Vagina (tissue), 2 donors: ENCODE data around the gene CERS1. TPM values are rescaled to one million over a fixed set of nuclear protein-coding genes. Genes with fewer than 3 reads are reported as not detected.

Experiments
- DNase-seq, 2 donors: peaks; one replicate each; pipeline ENCODE4 v3.0.0-alpha.2; 2017; ENCODE audit errors: extremely low spot score in 2 of 2
- H3K27ac ChIP-seq: fragments of 200-600 bp; sonication (generic); one replicate; pipeline ENCODE4 v1.5.1; 2019
- H3K27me3 ChIP-seq: fragments of 200-600 bp; sonication (generic); one replicate; pipeline ENCODE4 v1.5.1; 2019
- H3K36me3 ChIP-seq, 2 donors: fragments of 200-600 bp; sonication (generic); one replicate each; pipeline ENCODE4 v1.5.1; 2017 to 2019
- H3K4me1 ChIP-seq: fragments of 200-600 bp; sonication (generic); one replicate; pipeline ENCODE4 v1.5.1; 2019
- H3K4me3 ChIP-seq, 2 donors: fragments of 200-600 bp; sonication (generic); 1 replicate in 1 of 2; 2 replicates in 1 of 2; pipeline ENCODE4 v1.5.1; 2016 to 2019
- H3K9me3 ChIP-seq: fragments of 200-600 bp; sonication (generic); one replicate; pipeline ENCODE4 v1.5.1; 2019
- CTCF ChIP-seq, 3 experiments: fragments of 450-650 bp in 2 of 3; fragments of 200-600 bp in 1 of 3; sonication (generic) in 1 of 3; IDR thresholded peaks; one replicate each; pipeline ENCODE4 v1.5.1; 2017 to 2019; ENCODE audit warnings: antibody characterized with exemption in 3 of 3, mild to moderate bottlenecking in 2 of 3, moderate library complexity in 2 of 3
- POLR2A ChIP-seq, 2 donors: fragments of 450-650 bp; IDR thresholded peaks; one replicate each; pipeline ENCODE4 v1.6.1; 2017; ENCODE audit warnings: antibody characterized with exemption in 2 of 2, mild to moderate bottlenecking in 2 of 2, moderate library complexity in 2 of 2
- POLR2AphosphoS5 ChIP-seq, 2 donors: sonication (generic); formaldehyde crosslinking; IDR thresholded peaks; one replicate each; pipeline ENCODE4 v1.9.0; 2017; ENCODE audit warnings: antibody characterized with exemption in 2 of 2, mild to moderate bottlenecking in 2 of 2, low read depth in 1 of 2; ENCODE audit not compliant: insufficient read depth in 1 of 2
- intact Hi-C: fragments of 100-400 bp; cut with DNase I; formaldehyde crosslinking; loops from one replicate; pipeline ENCODE4 v1.15.1; 2023
- total RNA-seq: library from RNA; depleted of rRNA; stranded (reverse); fragments of >200 nt; gene quantifications from one replicate; pipeline ENCODE4 v1.2.3, GENCODE V29; 2016

CERS1 gene
- total RNA-seq, 1 donor from 2014 or later, result 0.49 TPM

- H3K27ac ChIP-seq, result no peak overlapping the region
- H3K36me3 ChIP-seq, result peaks cover 0 to 61% of the 10 kb centered on the region in 2 donors
- H3K27me3 ChIP-seq, result no peaks in the 10 kb centered on the region
- DNase-seq, result no peak
- no peak for TF ChIP-seq POLR2A (IDR thresholded peaks at IDR 0.05)
- no peak for TF ChIP-seq CTCF (IDR thresholded peaks at IDR 0.05)
- no peak for TF ChIP-seq POLR2AphosphoS5 (IDR thresholded peaks at IDR 0.05; ENCODE audit: insufficient read depth in 1 of 2, low read depth in 1 of 2)
- H3K4me1 ChIP-seq, result peaks cover 33% of the 10 kb centered on the region
- H3K9me3 ChIP-seq, result no peaks in the 10 kb centered on the region
- intact Hi-C loops, result no loop called here
- no peak overlapping the region for H3K4me3 ChIP-seq
Observed at GRCh38 chr19:18922228-18922985, 26.4 kb upstream of the CERS1 start.

GRCh38 chr19:18921593-18921992, 25.6 kb upstream of the CERS1 start:
- peaks cover 0 to 55% of the 10 kb centered on the region in 2 donors for H3K36me3 ChIP-seq

GRCh38 chr19:18920400-18920799, 24.4 kb upstream of the CERS1 start:
- DNase-seq, result no peak
- Histone ChIP-seq H3K36me3 (peaks cover 0 to 43% of the 10 kb centered on the region in 2 donors), H3K27ac (no peak overlapping the region), H3K27me3 (no peaks in the 10 kb centered on the region), H3K4me3 (peak overlapping the region; percentile 73 to 93), H3K9me3 (no peaks in the 10 kb centered on the region), H3K4me1 (peaks cover 45% of the 10 kb centered on the region)
- intact Hi-C loops, result no loop called here
- no peak for TF ChIP-seq POLR2AphosphoS5 (IDR thresholded peaks at IDR 0.05; ENCODE audit: insufficient read depth in 1 of 2, low read depth in 1 of 2)
- TF ChIP-seq POLR2A (IDR thresholded peaks at IDR 0.05), result no peak
- TF ChIP-seq CTCF (IDR thresholded peaks at IDR 0.05), result no peak

More at GRCh38 chr19:18921593-18921992, 25.6 kb upstream of the CERS1 start:
- H3K9me3 ChIP-seq, result no peaks in the 10 kb centered on the region
- no peaks in the 10 kb centered on the region for H3K27me3 ChIP-seq
- TF ChIP-seq POLR2A (IDR thresholded peaks at IDR 0.05) (no peak), POLR2AphosphoS5 (IDR thresholded peaks at IDR 0.05; ENCODE audit: insufficient read depth in 1 of 2, low read depth in 1 of 2) (no peak), CTCF (IDR thresholded peaks at IDR 0.05) (no peak)
- H3K4me1 ChIP-seq, result peaks cover 41% of the 10 kb centered on the region
- no peak for DNase-seq
- no peak overlapping the region for H3K27ac ChIP-seq
- no peak overlapping the region for H3K4me3 ChIP-seq
- intact Hi-C loops, result no loop called here

- Histone ChIP-seq H3K27me3 (no peaks in the 10 kb centered on the region), H3K27ac (peak overlapping the region; percentile 34), H3K4me1 (peaks cover 45% of the 10 kb centered on the region), H3K36me3 (peaks cover 0 to 38% of the 10 kb centered on the region in 2 donors), H3K4me3 (peak overlapping the region; percentile 73 to 93), H3K9me3 (no peaks in the 10 kb centered on the region)
- TF ChIP-seq POLR2A (IDR thresholded peaks at IDR 0.05), result no peak
- no peak for TF ChIP-seq POLR2AphosphoS5 (IDR thresholded peaks at IDR 0.05; ENCODE audit: insufficient read depth in 1 of 2, low read depth in 1 of 2)
- no peak for TF ChIP-seq CTCF (IDR thresholded peaks at IDR 0.05)
- intact Hi-C loops, result no loop called here
- no peak for DNase-seq
Observed at GRCh38 chr19:18919900-18920214, 23.9 kb upstream of the CERS1 start.
